H1 (cell line): ENCODE results near the gene PDF. TPM values are rescaled to one million over a fixed set of nuclear protein-coding genes. Genes with fewer than 3 reads are reported as not detected.

Experiments
- BACH1 ChIP-seq: IDR thresholded peaks from 2 replicates; pipeline ENCODE4 v1.6.1; 2012; ENCODE audit warnings: low read length, improper control_type of control experiment
- KDM4A ChIP-seq: IDR thresholded peaks from one replicate; pipeline ENCODE4 v1.7.1; 2012; ENCODE audit warnings: low read depth, mild to moderate bottlenecking, moderate library complexity, low read length, inconsistent platforms; ENCODE audit not compliant: severe bottlenecking
- NRF1 ChIP-seq: IDR thresholded peaks from 2 replicates; pipeline ENCODE4 v1.6.1; 2011; ENCODE audit warnings: mild to moderate bottlenecking, low read depth, low read length, improper control_type of control experiment
- RFX5 ChIP-seq: IDR thresholded peaks from 2 replicates; pipeline ENCODE4 v1.6.1; 2011; ENCODE audit warnings: low read depth, low read length, improper control_type of control experiment, borderline replicate concordance
- TEAD4 ChIP-seq: IDR thresholded peaks from 2 replicates; pipeline ENCODE4 v1.6.1; 2012; ENCODE audit warnings: low read depth, low read length, inconsistent platforms, mixed read lengths
- polyA plus RNA-seq, 7 experiments: library from polyadenylated mRNA; depleted of rRNA in 3 of 7; stranded (reverse) in 5 of 7; unstranded in 2 of 7; fragments of >200 nt in 5 of 7; fragments of 200-250 nt in 2 of 7; gene quantifications; 1 replicate in 5 of 7; 2 replicates in 1 of 7; 4 replicates in 1 of 7; pipeline versions ENCODE4 v1.2.1 to v1.2.3, GENCODE V29; 2011 to 2013; ENCODE audit warnings: missing spikeins in 2 of 7, mixed read lengths in 2 of 7
- total RNA-seq: library from RNA; stranded (reverse); fragmentation: NEBNext Ultra II Directional; extraction: Animal tissue kit (Norgen Biotek cat#: 25700); gene quantifications from 2 replicates; pipeline ENCODE4 v1.2.1, GENCODE V29; 2021
- TF ChIP-seq, protein P1 (sequence below): IDR thresholded peaks from 2 replicates; pipeline ENCODE4 v1.6.1; 2012; ENCODE audit warnings: inconsistent platforms

PDF gene
- total and polyA plus RNA-seq, 2 of the 8 experiments (the other 6 are each of a cell fraction or from before 2014, with no cell fraction given): 17.7 to 23.9 TPM

DNA sequence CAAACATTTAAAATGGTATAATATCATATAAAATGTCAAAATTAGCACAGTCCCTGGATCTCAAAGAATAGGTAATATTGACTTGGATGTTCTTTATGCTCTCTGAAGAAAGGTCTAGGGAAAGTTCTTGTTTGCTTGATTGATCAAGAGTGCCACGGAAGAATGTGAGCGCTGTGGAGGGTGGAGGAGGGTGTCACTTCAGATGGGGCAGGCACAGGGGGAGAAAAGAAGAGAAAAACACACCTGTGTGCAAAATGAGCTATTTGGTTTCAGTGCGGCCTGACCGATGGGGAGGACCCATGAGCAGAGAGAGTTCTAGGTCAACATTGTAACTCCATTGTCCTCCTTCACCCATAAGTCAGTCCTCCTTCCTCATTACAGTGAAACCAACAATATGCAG is 28.1 kb downstream of the PDF start (continued):
- TF ChIP-seq TEAD4 (no peak), NRF1 (no peak), BACH1 (no peak), RFX5 (no peak), KDM4A (no peak)
- TF ChIP-seq, protein P1, sequence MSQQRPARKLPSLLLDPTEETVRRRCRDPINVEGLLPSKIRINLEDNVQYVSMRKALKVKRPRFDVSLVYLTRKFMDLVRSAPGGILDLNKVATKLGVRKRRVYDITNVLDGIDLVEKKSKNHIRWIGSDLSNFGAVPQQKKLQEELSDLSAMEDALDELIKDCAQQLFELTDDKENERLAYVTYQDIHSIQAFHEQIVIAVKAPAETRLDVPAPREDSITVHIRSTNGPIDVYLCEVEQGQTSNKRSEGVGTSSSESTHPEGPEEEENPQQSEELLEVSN: no peak
